GM10266 (cell line): Measurements from ENCODE around the gene ILK.

Experiments
- DNase-seq: peaks from one replicate; pipeline ENCODE4 v3.0.0; 2012; ENCODE audit errors: extremely low spot score
- TF ChIP-seq, protein P1 (sequence below): IDR thresholded peaks from 2 replicates; pipeline ENCODE4 v1.5.1; 2012; ENCODE audit warnings: mild to moderate bottlenecking, low read depth; ENCODE audit not compliant: control insufficient read depth, insufficient read depth; ENCODE audit errors: missing control alignments

ILK gene

DNA sequence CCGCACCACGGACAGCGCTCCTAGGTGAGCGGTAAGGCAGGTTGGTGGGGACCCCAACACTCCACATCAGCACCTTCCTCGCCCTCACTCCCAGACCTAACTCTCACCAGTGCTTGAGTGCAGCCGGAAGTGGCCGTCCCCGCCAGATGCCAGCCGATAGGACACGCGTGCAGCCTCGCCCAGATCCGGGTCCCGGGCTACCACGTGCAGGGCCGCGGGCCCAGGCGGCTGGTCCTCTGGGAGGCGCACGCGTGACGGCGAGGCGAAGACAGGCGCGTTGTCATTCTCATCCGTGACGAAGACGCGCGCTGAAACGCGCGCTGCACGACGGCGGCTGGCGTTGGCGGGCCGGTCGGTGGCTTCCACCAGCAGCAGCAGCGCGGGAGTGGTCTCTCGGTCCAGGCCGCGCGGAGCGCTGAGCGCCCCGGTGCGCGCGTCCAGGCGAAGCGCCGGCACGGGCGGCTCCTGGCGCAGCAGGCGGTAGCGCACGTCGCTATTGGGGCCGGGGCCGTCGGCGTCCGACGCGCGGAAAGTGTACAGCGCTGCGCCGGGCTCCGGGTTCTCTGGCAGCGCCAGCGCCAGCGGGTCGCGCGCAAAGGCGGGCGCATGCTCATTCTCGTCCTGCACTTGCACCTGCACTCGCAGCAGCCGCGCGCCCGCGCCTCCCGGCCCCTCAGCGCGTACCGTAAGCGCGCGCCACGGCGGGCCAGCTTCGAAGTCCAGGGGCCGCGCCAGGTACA, 26.5 kb downstream of the ILK start:
- DNase-seq, result no peak
- TF ChIP-seq, protein P1, sequence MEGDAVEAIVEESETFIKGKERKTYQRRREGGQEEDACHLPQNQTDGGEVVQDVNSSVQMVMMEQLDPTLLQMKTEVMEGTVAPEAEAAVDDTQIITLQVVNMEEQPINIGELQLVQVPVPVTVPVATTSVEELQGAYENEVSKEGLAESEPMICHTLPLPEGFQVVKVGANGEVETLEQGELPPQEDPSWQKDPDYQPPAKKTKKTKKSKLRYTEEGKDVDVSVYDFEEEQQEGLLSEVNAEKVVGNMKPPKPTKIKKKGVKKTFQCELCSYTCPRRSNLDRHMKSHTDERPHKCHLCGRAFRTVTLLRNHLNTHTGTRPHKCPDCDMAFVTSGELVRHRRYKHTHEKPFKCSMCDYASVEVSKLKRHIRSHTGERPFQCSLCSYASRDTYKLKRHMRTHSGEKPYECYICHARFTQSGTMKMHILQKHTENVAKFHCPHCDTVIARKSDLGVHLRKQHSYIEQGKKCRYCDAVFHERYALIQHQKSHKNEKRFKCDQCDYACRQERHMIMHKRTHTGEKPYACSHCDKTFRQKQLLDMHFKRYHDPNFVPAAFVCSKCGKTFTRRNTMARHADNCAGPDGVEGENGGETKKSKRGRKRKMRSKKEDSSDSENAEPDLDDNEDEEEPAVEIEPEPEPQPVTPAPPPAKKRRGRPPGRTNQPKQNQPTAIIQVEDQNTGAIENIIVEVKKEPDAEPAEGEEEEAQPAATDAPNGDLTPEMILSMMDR, result no peak

DNA sequence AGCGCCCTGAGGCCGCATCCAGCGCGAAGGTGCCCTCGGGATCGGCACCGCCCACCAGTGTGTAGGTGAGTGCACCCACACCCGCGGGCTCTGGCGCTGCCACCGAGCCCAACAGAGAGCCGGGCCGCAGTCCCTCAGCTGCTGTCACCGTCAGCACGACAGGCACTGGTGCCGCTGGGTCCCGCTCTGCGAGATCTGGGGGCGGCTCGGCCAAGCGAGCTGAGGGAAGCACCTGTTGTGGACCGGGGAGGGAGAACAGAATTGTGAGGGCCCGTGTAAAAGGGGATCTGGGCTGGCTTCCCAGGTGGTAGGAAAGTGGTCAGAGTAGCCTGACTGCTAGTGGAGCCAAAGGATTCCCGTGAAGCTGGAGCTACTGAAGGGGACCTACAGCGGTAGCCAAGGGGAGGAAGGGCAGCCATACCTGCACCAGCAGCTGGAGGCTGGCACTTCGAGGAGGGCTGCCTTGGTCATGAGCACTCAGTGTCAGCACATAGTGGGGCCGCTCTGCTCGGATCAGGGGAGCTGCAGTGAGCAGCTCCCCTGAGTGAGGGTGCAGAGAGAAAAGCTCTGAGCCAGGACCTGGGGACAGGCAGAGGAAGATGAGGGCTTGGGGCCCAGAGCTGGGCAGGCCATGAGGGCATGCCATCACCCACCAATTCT, 27.2 kb downstream of the ILK start:
- DNase-seq, result no peak
- TF ChIP-seq, protein P1, result no peak

DNA sequence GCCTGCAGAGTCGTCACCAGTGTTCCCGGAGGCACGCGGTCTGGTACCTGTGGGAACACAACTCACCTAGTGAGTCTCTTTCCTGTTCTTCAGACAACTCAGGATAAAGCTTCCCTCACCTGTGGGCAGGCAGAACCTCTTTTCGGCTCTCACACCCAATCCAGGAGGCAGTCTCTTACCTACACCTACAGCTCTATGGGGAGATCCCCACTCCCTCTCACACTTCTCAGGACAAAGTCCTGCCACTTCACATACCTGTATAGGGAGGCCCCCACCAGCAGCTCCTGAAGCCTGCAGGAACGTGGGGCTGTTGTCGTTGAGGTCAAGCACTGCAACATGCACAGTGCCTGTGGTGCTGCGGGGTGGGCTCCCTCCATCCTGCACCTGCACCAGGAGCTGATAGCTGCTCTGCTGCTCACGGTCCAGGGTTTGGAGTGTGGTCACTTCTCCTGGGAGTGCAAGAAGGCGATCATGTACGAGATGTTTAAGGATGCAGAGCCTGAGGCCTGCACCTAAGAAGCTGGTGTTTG, 27.9 kb downstream of the ILK start:
- DNase-seq, result no peak
- TF ChIP-seq, protein P1, result no peak

DNA sequence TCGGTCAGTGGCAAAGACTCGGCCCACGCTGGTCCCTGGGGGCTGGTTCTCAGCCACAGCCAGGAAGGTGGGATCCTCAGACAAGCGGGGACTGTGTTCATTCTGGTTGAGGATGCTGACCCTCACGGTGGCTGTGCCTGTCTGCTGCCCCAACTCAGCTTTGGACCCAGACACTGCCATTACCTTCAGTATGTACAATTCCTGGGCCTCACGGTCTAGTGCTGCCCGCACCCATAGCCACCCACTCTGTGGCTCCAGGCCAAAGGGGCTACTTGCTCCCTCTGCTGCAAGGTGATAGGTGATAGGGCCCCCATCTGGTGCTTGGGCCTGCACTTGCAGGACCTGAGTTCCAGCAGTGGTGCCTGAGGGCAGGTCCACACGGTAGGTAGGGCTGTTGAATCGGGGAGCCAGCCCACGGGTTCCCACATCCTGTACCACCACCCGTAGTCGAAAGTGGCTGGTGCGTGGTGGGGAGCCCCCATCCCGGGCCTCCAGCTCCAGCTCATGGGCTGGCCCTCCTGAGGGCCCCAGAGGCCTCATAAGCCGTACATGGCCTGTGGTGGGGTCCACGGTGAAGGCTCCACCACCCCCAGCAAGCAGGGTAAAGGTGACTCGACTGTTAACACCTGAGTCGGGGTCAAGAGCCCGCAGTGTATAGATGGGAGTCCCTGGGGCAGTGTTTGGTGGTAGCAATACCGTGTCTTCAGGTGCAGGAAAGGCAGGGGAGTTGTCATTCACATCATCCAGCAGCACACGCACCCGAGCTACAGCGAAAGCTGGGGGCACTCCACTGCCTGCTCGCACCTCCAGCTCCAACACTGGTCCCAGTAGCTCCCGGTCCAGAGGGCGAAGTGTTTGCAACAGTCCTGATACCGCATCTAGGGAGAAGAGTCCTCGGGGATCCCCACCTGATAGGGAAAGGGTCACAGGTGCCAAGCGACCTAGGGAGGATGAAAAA, 28.8 kb downstream of the ILK start:
- TF ChIP-seq, protein P1, result no peak
- no peak for DNase-seq

DNA sequence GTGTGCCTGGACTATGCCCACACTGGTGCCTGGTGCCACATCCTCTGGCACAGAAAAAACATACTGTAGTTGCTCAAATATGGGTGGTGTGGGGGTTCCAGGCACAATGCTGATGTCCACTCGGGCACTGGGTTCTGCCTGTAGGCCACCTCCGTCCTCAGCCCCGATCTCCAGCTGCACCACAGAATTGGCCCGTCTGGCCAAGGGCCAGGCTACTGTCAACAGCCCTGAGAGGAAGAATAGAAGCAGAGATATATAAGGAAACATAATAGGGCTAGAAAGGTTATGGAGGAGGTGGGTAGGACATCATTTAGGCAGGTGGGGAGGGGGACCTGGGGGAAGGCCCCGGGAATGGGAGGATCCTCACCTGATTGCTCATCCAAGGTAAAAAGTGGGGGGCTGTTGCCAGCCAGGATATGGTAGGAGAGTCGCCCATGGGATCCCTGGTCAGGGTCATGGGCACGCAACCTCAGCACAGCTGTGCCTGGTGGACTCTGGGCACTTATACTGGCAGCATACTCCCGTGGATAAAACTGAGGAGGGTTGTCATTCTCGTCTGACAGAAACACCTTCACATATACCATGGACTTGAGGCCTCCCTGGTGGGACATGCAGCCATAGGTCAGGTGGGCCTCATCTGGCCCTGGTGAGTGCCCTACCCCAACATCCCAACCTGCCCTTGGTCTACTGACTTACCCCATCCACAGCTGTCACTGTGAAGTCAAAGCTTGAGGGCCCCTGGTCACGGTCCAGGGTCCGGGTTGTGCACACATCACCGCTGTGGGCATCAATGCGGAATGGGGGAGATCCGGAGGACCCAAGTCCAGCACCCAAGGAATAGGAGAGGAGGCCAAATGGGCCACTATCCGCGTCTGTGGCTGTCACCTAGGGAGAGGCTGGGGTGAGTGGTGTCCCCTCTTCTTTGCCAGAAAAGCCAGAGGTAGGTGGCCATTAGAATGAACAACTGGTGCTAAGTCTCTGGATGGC, 30.1 kb downstream of the ILK start:
- TF ChIP-seq, protein P1, result no peak
- DNase-seq, result no peak

DNA sequence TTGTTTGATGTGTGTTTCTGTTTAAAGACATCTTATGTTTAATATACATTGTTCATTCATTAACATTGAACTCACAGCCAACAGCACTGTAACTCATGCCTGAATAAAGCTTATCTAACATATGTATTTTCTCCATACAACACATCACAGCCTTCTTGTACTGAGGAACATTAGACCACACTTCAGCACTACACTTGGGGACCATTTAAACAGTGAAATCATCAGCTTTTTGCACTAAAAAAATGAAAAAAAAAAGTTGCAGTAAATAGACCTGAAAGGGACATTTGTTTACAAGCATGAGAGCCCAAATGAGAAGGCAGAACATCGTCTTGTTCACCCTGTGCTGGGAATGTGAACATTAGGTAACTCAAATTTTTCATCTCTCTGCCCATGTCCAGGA, 31.0 kb downstream of the ILK start:
- TF ChIP-seq, protein P1, result no peak
- no peak for DNase-seq
